Osteoblast (primary cell): ENCODE data around the gene FIZ1. TPM values are rescaled to one million over a fixed set of nuclear protein-coding genes. Genes with fewer than 3 reads are reported as not detected.

Experiments
- DNase-seq: peaks from one replicate; pipeline ENCODE4 v3.0.0; 2011; ENCODE audit warnings: low spot score, mixed read lengths; ENCODE audit not compliant: insufficient read length; ENCODE audit errors: missing footprints
- H2AFZ ChIP-seq: 2 replicates; pipeline ENCODE4 v1.6.0; 2011; ENCODE audit warnings: mild to moderate bottlenecking, low read length
- H3K27ac ChIP-seq: 2 replicates; pipeline ENCODE4 v1.5.1; 2011; ENCODE audit warnings: mild to moderate bottlenecking, low read depth, low read length, moderate library complexity
- H3K27me3 ChIP-seq: 2 replicates; pipeline ENCODE4 v1.6.0; 2012; ENCODE audit warnings: mild to moderate bottlenecking, control low read depth, inconsistent platforms, low read length, moderate library complexity; ENCODE audit not compliant: insufficient read depth
- H3K36me3 ChIP-seq: 2 replicates; pipeline ENCODE4 v1.5.1; 2011; ENCODE audit warnings: mild to moderate bottlenecking, low read length, control low read depth, moderate library complexity; ENCODE audit not compliant: insufficient read depth
- H3K4me1 ChIP-seq: 2 replicates; pipeline ENCODE4 v1.5.1; 2011; ENCODE audit warnings: mild to moderate bottlenecking, low read length, control low read depth, moderate library complexity; ENCODE audit not compliant: insufficient read depth
- H3K4me2 ChIP-seq: 2 replicates; pipeline ENCODE4 v1.6.0; 2011; ENCODE audit warnings: mild to moderate bottlenecking, low read length; ENCODE audit not compliant: insufficient read depth
- H3K4me3 ChIP-seq: fragments of 200-600 bp; sonication (generic); 3 replicates; pipeline ENCODE4 v1.5.1; 2012; ENCODE audit warnings: mild to moderate bottlenecking, low read length, inconsistent platforms; ENCODE audit not compliant: insufficient read depth
- H3K79me2 ChIP-seq: 2 replicates; pipeline ENCODE4 v1.6.0; 2012; ENCODE audit warnings: mild to moderate bottlenecking, low read length, control low read depth, inconsistent platforms; ENCODE audit not compliant: insufficient read depth
- H3K9me3 ChIP-seq: 2 replicates; pipeline ENCODE4 v1.5.1; 2011; ENCODE audit warnings: low read depth, low read length, control low read depth
- H4K20me1 ChIP-seq: 2 replicates; pipeline ENCODE4 v1.6.0; 2012; ENCODE audit warnings: mild to moderate bottlenecking, low read length, control low read depth; ENCODE audit not compliant: insufficient read depth
- total RNA-seq: library from RNA; depleted of rRNA; stranded (reverse); fragments of >200 nt; gene quantifications from 2 replicates; pipeline ENCODE4 v1.2.3, GENCODE V29; 2012
- TF ChIP-seq, protein P1 (sequence below): IDR thresholded peaks from 2 replicates; pipeline ENCODE4 v1.5.1; 2011; ENCODE audit warnings: mild to moderate bottlenecking, low read depth, low read length, moderate library complexity; ENCODE audit errors: extremely low read depth

The FIZ1 gene
- total RNA-seq, 1 donor, result 3.6 TPM

DNA sequence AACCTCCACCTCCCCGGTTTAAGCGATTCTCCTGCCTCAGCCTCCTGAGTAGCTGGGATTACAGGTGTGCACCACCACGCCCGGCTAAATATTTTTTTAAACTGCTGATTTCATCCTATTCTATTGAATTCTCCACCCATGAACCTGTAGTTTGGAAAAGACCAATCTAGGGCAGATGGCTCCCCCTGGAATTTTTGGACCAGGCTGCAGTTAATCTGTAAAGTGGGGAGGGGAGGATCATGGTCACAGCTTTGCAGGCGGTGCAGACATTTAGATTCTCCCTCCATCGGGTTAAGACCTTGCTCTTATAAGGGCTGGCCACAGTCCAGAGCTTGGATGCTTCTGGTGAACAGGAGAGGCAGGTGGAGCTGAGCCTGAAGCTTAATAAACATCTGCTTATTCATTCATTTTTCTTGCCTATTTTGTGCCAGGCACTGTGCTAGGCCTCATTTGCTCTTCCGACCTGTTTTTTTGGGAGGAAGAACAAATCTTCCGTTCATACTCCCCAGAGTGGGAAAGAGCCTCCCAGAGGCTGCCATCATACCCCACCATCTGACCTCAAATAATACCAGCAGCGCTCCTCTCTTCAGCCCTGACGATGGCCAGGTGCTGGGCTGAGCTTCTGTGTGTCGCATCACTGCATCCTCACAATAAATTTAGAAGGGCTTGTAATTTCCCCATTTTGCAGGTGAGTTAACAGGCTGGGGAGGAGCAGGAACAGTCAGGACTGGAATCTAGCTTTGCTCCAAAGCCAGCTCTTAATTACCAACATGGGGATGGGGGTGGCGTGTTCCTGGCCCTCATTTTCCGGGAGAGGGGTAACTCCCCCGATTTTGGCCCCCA, 47.8 kb upstream of the FIZ1 start:
- H4K20me1 ChIP-seq, result no peaks in the 10 kb centered on the region
- peak overlapping the region; percentile 81 for H2AFZ ChIP-seq
- H3K9me3 ChIP-seq, result no peaks in the 10 kb centered on the region
- peak; percentile 90 for DNase-seq
- peak overlapping the region; percentile 91 for H3K4me2 ChIP-seq
- H3K4me1 ChIP-seq, result peaks cover 28% of the 10 kb centered on the region
- no peaks in the 10 kb centered on the region for H3K27me3 ChIP-seq
- H3K79me2 ChIP-seq, result peaks cover 32% of the 10 kb centered on the region
- TF ChIP-seq, protein P1, sequence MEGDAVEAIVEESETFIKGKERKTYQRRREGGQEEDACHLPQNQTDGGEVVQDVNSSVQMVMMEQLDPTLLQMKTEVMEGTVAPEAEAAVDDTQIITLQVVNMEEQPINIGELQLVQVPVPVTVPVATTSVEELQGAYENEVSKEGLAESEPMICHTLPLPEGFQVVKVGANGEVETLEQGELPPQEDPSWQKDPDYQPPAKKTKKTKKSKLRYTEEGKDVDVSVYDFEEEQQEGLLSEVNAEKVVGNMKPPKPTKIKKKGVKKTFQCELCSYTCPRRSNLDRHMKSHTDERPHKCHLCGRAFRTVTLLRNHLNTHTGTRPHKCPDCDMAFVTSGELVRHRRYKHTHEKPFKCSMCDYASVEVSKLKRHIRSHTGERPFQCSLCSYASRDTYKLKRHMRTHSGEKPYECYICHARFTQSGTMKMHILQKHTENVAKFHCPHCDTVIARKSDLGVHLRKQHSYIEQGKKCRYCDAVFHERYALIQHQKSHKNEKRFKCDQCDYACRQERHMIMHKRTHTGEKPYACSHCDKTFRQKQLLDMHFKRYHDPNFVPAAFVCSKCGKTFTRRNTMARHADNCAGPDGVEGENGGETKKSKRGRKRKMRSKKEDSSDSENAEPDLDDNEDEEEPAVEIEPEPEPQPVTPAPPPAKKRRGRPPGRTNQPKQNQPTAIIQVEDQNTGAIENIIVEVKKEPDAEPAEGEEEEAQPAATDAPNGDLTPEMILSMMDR, result no peak
- peak overlapping the region; percentile 48 for H3K27ac ChIP-seq
- H3K4me3 ChIP-seq, result peak overlapping the region; percentile 87
- peaks cover 15% of the 10 kb centered on the region for H3K36me3 ChIP-seq

DNA sequence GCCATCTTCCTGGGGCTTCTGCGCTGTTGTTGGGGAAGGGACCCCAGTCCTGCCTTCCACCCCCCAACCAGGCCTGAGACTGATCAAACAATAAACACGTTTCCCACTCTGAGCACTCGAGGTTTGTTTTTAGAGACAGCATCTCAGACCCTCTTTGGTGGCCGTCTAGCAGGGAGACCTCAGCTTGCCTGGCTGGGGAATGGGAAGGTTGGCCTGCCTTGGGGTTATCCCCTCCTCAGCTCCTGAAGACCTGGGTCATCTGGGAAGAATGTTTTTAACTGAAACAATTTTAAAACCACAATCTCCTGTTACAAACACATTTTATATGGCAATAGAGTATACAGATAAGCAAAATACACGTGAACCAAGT, 46.2 kb upstream of the FIZ1 start:
- Histone ChIP-seq H3K4me3 (no peak overlapping the region), H3K9me3 (no peaks in the 10 kb centered on the region), H3K27ac (no peak overlapping the region), H3K27me3 (no peaks in the 10 kb centered on the region), H3K4me2 (no peak overlapping the region), H3K4me1 (peaks cover 29% of the 10 kb centered on the region), H3K36me3 (peaks cover 15% of the 10 kb centered on the region), H4K20me1 (no peaks in the 10 kb centered on the region), H2AFZ (no peak overlapping the region), H3K79me2 (peaks cover 34% of the 10 kb centered on the region)
- TF ChIP-seq, protein P1, result no peak
- peak; percentile 62 for DNase-seq

DNA sequence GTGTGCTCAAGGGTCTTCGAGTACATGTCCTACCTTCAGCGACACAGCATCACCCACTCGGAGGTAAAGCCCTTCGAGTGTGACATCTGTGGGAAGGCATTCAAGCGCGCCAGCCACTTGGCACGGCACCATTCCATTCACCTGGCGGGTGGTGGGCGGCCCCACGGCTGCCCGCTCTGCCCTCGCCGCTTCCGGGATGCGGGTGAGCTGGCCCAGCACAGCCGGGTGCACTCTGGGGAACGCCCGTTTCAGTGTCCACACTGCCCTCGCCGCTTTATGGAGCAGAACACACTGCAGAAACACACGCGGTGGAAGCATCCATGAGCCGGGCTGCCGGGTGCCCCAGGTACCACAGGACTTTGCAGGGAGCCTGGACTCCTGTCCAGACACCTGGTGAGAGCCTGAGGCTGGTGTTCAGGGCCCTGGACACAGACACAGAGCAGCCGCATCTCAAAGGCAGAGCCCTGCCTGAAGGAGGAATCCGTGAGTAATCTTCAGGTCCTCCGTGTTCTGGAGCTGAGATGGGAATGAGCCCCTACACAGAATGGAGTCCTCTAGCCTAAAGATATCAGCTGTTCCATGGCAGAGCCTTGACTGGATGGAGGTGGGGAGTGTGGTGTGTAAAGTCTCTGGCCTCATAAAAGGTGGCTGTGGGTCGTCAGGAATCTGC, 45.7 kb upstream of the FIZ1 start:
- H3K27me3 ChIP-seq, result no peaks in the 10 kb centered on the region
- TF ChIP-seq, protein P1, result no peak
- H3K4me1 ChIP-seq, result peaks cover 33% of the 10 kb centered on the region
- peaks cover 15% of the 10 kb centered on the region for H3K36me3 ChIP-seq
- H3K4me3 ChIP-seq, result peak overlapping the region; percentile 85
- no peaks in the 10 kb centered on the region for H4K20me1 ChIP-seq
- no peak overlapping the region for H2AFZ ChIP-seq
- peak; percentile 87 for DNase-seq
- H3K79me2 ChIP-seq, result peaks cover 34% of the 10 kb centered on the region
- peak overlapping the region; percentile 98 for H3K4me2 ChIP-seq
- no peak overlapping the region for H3K27ac ChIP-seq
- H3K9me3 ChIP-seq, result no peaks in the 10 kb centered on the region
